HG03457 (cell line): ENCODE results near the gene PCDH15.
"Not testable (repeated sequence)": the region's sequence is repeated elsewhere in the genome, so short reads cannot be mapped to it uniquely, and the experiment has no call there.

Experiments
- ATAC-seq: cut with Tn5 transposase; IDR thresholded peaks from one replicate; pipeline ENCODE4 v1.9.1; 2021; ENCODE audit warnings: moderate number of reproducible peaks; ENCODE audit not compliant: unreplicated experiment

The PCDH15 gene

GRCh38 chr10:54010337-54010933, 790.6 kb downstream of the PCDH15 start:
- ATAC-seq, result no peak

GRCh38 chr10:54009672-54010071, 791.4 kb downstream of the PCDH15 start:
- ATAC-seq, result no peak

GRCh38 chr10:54002077-54002476, 799.0 kb downstream of the PCDH15 start:
- ATAC-seq, result no peak

- no peak for ATAC-seq
Observed at GRCh38 chr10:53997953-53998352, 803.1 kb downstream of the PCDH15 start.

- ATAC-seq, result no peak
Observed at GRCh38 chr10:53990799-53991238, 810.2 kb downstream of the PCDH15 start.

GRCh38 chr10:53983431-53983830, 817.6 kb downstream of the PCDH15 start:
- ATAC-seq, result no peak

- no peak for ATAC-seq
Observed at GRCh38 chr10:53980210-53980609, 820.8 kb downstream of the PCDH15 start.

- no peak for ATAC-seq
Observed at GRCh38 chr10:53978301-53978700, 822.7 kb downstream of the PCDH15 start.

GRCh38 chr10:53977267-53977666, 823.8 kb downstream of the PCDH15 start:
- ATAC-seq, result no peak

- ATAC-seq, result no peak
Observed at GRCh38 chr10:53957401-53957800, 843.6 kb downstream of the PCDH15 start.

GRCh38 chr10:53955091-53955490, 845.9 kb downstream of the PCDH15 start:
- no peak for ATAC-seq

GRCh38 chr10:53952698-53953630, 848.1 kb downstream of the PCDH15 start:
- ATAC-seq, result no peak

GRCh38 chr10:53939654-53940053, 861.4 kb downstream of the PCDH15 start:
- ATAC-seq, result no peak

GRCh38 chr10:53930648-53931047, 870.4 kb downstream of the PCDH15 start:
- ATAC-seq, result no peak

GRCh38 chr10:53924051-53924700, 876.9 kb downstream of the PCDH15 start:
- not testable (repeated sequence) for ATAC-seq

GRCh38 chr10:53918755-53919154, 882.3 kb downstream of the PCDH15 start:
- no peak for ATAC-seq

GRCh38 chr10:53909791-53910190, 891.2 kb downstream of the PCDH15 start:
- no peak for ATAC-seq

GRCh38 chr10:53904506-53905241, 896.4 kb downstream of the PCDH15 start:
- no peak for ATAC-seq

GRCh38 chr10:53903756-53904155, 897.3 kb downstream of the PCDH15 start:
- no peak for ATAC-seq

GRCh38 chr10:53899463-53900160, 901.4 kb downstream of the PCDH15 start:
- no peak for ATAC-seq
